Psoas muscle (tissue), 8 donors: Measurements from ENCODE around the gene DRC1. TPM values are rescaled to one million over a fixed set of nuclear protein-coding genes. Genes with fewer than 3 reads are reported as not detected.

ENCODE experiments used
- ATAC-seq, 4 donors: fragments of 200-7000 bp; cut with Tn5 transposase; one replicate each; pipeline ENCODE4 v1.9.1; 2020; ENCODE audit warnings: moderate library complexity in 3 of 4, mild to moderate bottlenecking in 2 of 4
- DNase-seq, 2 donors: peaks; one replicate each; pipeline ENCODE4 v3.0.0-alpha.2; 2020
- H3K27ac ChIP-seq: fragments of 200-600 bp; one replicate; pipeline ENCODE4 v1.8.0; 2022
- H3K27me3 ChIP-seq, 3 donors: fragments of 200-600 bp in 1 of 3; one replicate each; pipeline versions ENCODE4 v1.6.1 to v1.8.0; 2013 to 2022; ENCODE audit warnings: low read length in 2 of 3, mild to moderate bottlenecking in 2 of 3, moderate library complexity in 1 of 3; ENCODE audit not compliant: insufficient read depth in 3 of 3
- H3K36me3 ChIP-seq, 2 donors: fragments of 200-600 bp in 1 of 2; one replicate each; pipeline versions ENCODE4 v1.6.1 to v1.8.0; 2013 to 2022; ENCODE audit warnings: low read depth in 1 of 2, mild to moderate bottlenecking in 1 of 2, moderate library complexity in 1 of 2; ENCODE audit not compliant: insufficient read depth in 1 of 2
- H3K4me1 ChIP-seq: fragments of 200-600 bp; one replicate; pipeline ENCODE4 v1.8.0; 2022
- H3K4me3 ChIP-seq: fragments of 200-600 bp; one replicate; pipeline ENCODE4 v1.8.0; 2022; ENCODE audit warnings: mild to moderate bottlenecking
- H3K9me3 ChIP-seq: fragments of 200-600 bp; one replicate; pipeline ENCODE4 v1.8.0; 2022
- WGBS, 3 donors: extraction: QIAGEN DNeasy Blood & Tissue Kit; methylation state at CpG; one replicate each; pipeline versions ENCODE4 v1.1.6 to v1.1.7; 2013; 5-methylcytosine and 5-hydroxymethylcytosine counted together
- intact Hi-C, 2 donors: fragments of 100-400 bp; cut with DNase I; formaldehyde crosslinking; loops; one replicate each; pipeline versions ENCODE4 v1.11.0 to v1.14.2; 2022
- polyA plus RNA-seq, 3 donors: library from polyadenylated mRNA; stranded (reverse); fragments of 200-250 nt; gene quantifications; one replicate each; pipeline ENCODE4 v1.2.3, GENCODE V29; 2013
- total RNA-seq, 4 donors: library from RNA; stranded (reverse); fragmentation: NEBNext Ultra II Directional in 2 of 4; extraction: Animal tissue kit (Norgen Biotek cat#: 25700) in 2 of 4; gene quantifications; one replicate each; pipeline versions ENCODE4 v1.2.1 to v1.2.4, GENCODE V29; 2021 to 2023
- TF ChIP-seq, protein P1 (sequence below): fragments of 200-600 bp; IDR thresholded peaks from one replicate; pipeline ENCODE4 v1.8.0; 2022; ENCODE audit warnings: antibody characterized with exemption
- donor health status: healthy with polysubstance abuse.
- donor health status: DM: no; HTN: no; CAD: no; lungs with moderate emphysema.
- donor health status: Bipolar disorder and iron deficiency.
- donor health status: healthy.
- donor health status: DM: yes; HTN: yes; CAD: no.
- donor health status: DM: no; HTN: no; CAD: no.
- donor health status: DM: no; HTN: no; CAD: no.
- donor health status: DM: yes; HTN: yes; CAD: no.

Gene DRC1
- total and polyA plus RNA-seq, 7 donors = 0.04 to 0.15 (median 0.08) TPM; not detected in 3

- Histone ChIP-seq H3K4me1 (no peaks in the 10 kb centered on the region), H3K27ac (no peak overlapping the region), H3K27me3 (no peaks in the 10 kb centered on the region), H3K4me3 (no peak overlapping the region), H3K36me3 (no peaks in the 10 kb centered on the region), H3K9me3 (no peaks in the 10 kb centered on the region)
- TF ChIP-seq, protein P1, sequence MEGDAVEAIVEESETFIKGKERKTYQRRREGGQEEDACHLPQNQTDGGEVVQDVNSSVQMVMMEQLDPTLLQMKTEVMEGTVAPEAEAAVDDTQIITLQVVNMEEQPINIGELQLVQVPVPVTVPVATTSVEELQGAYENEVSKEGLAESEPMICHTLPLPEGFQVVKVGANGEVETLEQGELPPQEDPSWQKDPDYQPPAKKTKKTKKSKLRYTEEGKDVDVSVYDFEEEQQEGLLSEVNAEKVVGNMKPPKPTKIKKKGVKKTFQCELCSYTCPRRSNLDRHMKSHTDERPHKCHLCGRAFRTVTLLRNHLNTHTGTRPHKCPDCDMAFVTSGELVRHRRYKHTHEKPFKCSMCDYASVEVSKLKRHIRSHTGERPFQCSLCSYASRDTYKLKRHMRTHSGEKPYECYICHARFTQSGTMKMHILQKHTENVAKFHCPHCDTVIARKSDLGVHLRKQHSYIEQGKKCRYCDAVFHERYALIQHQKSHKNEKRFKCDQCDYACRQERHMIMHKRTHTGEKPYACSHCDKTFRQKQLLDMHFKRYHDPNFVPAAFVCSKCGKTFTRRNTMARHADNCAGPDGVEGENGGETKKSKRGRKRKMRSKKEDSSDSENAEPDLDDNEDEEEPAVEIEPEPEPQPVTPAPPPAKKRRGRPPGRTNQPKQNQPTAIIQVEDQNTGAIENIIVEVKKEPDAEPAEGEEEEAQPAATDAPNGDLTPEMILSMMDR = no peak
- intact Hi-C loops = no loop called here
- WGBS, 3 donors = 92 to 96% (median 93%) methylated on average over 6 of the region's 6 CpGs
- DNase-seq (peak; percentile 10 to 39), ATAC-seq (no peak)
These were observed 73.3 kb downstream of the DRC1 start for GRCh38 chr2:26475037-26475436.

DNA sequence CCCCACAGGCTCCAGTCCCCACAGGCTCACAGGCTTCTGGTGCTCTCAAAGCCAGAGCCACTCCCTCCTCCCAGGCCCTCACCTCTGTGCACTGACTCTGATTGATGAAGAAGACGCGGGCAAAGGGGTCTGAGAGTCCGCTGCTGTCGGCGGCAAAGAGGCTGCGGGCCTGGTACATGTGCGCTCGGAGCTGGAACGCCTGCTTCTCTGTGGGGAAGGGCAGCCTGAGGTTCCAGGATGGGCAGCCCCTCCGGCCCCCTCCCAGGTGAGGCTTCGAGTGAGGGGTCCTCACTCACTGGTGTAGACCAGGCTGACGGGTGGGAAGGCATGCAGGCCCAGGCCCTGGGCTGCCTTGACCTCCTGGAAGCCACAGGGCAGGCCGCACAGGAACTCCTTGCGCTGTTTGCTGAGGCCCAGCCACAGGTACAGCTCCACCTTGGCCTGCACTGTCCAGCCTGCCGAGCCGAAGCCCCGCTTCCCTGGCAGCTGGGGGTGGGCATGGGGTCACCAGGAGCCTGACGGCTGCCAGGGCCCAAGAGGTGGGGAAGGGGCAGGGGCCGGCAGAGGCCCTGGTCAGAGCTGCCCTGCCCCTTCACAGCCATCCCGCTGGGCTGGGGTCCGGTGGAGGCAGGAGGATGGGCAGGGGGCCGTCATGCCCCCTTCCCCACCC lies 74.2 kb downstream of the DRC1 start:
- intact Hi-C loops = no loop called here
- TF ChIP-seq, protein P1 = no peak

GRCh38 chr2:26477126-26477910 lies 75.6 kb downstream of the DRC1 start:
- DNase-seq = no peak
- no peak overlapping the region for H3K4me3 ChIP-seq

More for the DNA sequence above, 74.2 kb downstream of the DRC1 start:
- peak; percentile 13 to 44 for DNase-seq
- WGBS, 3 donors = 87 to 97% (median 93%) methylated on average over 15 to 22 of the region's 22 CpGs
- no peaks in the 10 kb centered on the region for H3K4me1 ChIP-seq
- H3K9me3 ChIP-seq = no peaks in the 10 kb centered on the region
- no peaks in the 10 kb centered on the region for H3K36me3 ChIP-seq
- no peak overlapping the region for H3K4me3 ChIP-seq
- no peaks in the 10 kb centered on the region for H3K27me3 ChIP-seq
- no peak overlapping the region for H3K27ac ChIP-seq
- ATAC-seq = no peak

DNA sequence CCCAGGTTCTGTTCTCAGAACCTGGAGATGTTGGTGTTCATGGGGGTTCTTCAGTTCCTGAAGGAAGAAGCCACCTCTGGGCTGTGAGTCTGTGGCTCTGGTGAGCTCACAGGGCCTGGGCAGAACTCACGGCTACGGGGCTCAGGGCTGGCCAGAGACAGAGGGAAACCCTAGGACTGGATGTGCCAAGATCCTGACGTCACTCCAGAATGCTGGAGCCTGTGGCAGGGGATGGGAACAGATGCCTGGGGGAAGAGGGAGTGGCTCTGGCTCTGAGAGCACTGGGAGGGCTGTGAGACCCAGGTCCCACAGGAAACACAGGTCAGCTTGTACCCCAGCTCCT lies 76.2 kb downstream of the DRC1 start, which contains the start of gene OTOF:
OTOF (minus strand) TSS at position 214 of the 343 bp plus-strand sequence.
- DNase-seq (peak; percentile 65 to 67), ATAC-seq (peak; percentile 47 to 84 (median 76))
- H3K4me1 ChIP-seq = peaks cover 12% of the 10 kb centered on the region
- TF ChIP-seq, protein P1 = no peak
- WGBS, 3 donors = 4 to 19% (median 10%) methylated on average over 3 of the region's 3 CpGs
- H3K27ac ChIP-seq = no peak within 1 kb of the TSS
- H3K36me3 ChIP-seq = no peaks in the 10 kb centered on the region
- intact Hi-C loops = no loop called here
- no peaks in the 10 kb centered on the region for H3K27me3 ChIP-seq
- H3K4me3 ChIP-seq = no peak within 1 kb of the TSS
- no peaks in the 10 kb centered on the region for H3K9me3 ChIP-seq

More at GRCh38 chr2:26477126-26477910, 75.6 kb downstream of the DRC1 start:
- Histone ChIP-seq H3K36me3 (no peaks in the 10 kb centered on the region), H3K4me1 (peaks cover 12% of the 10 kb centered on the region), H3K27ac (no peak overlapping the region), H3K27me3 (no peaks in the 10 kb centered on the region), H3K9me3 (no peaks in the 10 kb centered on the region)
- intact Hi-C loops = no loop called here
- WGBS, 3 donors = 44 to 63% (median 53%) methylated on average over 26 to 33 of the region's 33 CpGs
- ATAC-seq = no peak
- TF ChIP-seq, protein P1 = no peak
